ENCODE data around the gene PDZD4. TPM values are rescaled to one million over a fixed set of nuclear protein-coding genes. Genes with fewer than 3 reads are reported as not detected.

The PDZD4 gene
- total and polyA plus RNA-seq, 10 of the 15 experiments (the other 5 are each of a cell fraction or from before 2014, with no cell fraction given), result 0.01 to 0.15 (median 0.04) TPM; not detected in 6

GRCh38 chrX:153780678-153781427 is 49.5 kb downstream of the PDZD4 start, which contains the start of gene SRPK3 (continued):
- no peak for TF ChIP-seq REST (IDR thresholded peaks at IDR 0.05; ENCODE audit: low read depth, low read length)

GRCh38 chrX:153779891-153780677 is 50.3 kb downstream of the PDZD4 start:
- FAIRE-seq, result no peak
- ChIA-PET SMC1A (ENCODE audit: uncharacterized antibody, unreplicated experiment) (no interaction called here), RAD21 (ENCODE audit: unreplicated experiment) (no interaction called here), POLR2A (interaction anchor here (0.7 kb wide), 1 partner anchor 261 kb away, joined by 3 read pairs; no protein-coding TSS in a partner anchor), CTCF (interaction anchor here (2.5 kb wide), 1 partner anchor 167 kb away, joined by 7 read pairs; no protein-coding TSS in a partner anchor)
- no peaks in the 10 kb centered on the region for H3K79me2 ChIP-seq (ENCODE audit: control insufficient read depth, insufficient read depth, low read length)
- no peaks in the 10 kb centered on the region for H3K4me1 ChIP-seq (ENCODE audit: control insufficient read depth, insufficient read depth, low read length)
- no peak overlapping the region for H3K4me3 ChIP-seq
- no peaks in the 10 kb centered on the region for H4K20me1 ChIP-seq (ENCODE audit: control insufficient read depth, insufficient read depth)
- no peak for DNase-seq (ENCODE audit: low read depth, low spot score)
- H3K4me2 ChIP-seq (ENCODE audit: control insufficient read depth, insufficient read depth), result no peak overlapping the region
- no peaks in the 10 kb centered on the region; a peak in 1 of 4 replicates for H3K36me3 ChIP-seq (ENCODE audit: control insufficient read depth in 2 of 2, insufficient read depth in 2 of 2, low read length in 1 of 2)
- no peak overlapping the region for H3K27ac ChIP-seq (ENCODE audit: control insufficient read depth, insufficient read depth)
- no peaks in the 10 kb centered on the region; the same call in 2 of the 3 replicates for H3K9me3 ChIP-seq (replicated peaks; ENCODE audit: control insufficient read depth, insufficient read depth, low read length)
- no peak overlapping the region for H3K9ac ChIP-seq (ENCODE audit: control insufficient read depth, insufficient read depth, low read length)
- 57% methylated on average over 18 of the region's 18 CpGs for WGBS (ENCODE audit: insufficient coverage, insufficient replicate concordance, low lambda C conversion rate, missing lambda C conversion rate)
- H2AFZ ChIP-seq (ENCODE audit: control insufficient read depth, low read depth, low read length), result no peak overlapping the region
- intact Hi-C loops (cut with micrococcal nuclease; ENCODE audit: unreplicated experiment), result no loop called here
- in situ Hi-C loops (cut with MboI), result loop anchor here (10.0 kb wide), 1 partner anchor 45 kb away; no protein-coding TSS in a partner anchor
- no peaks in the 10 kb centered on the region for H3K27me3 ChIP-seq (replicated peaks in 1 of 2; ENCODE audit: control insufficient read depth in 2 of 2, insufficient read depth in 2 of 2, low read length in 1 of 2)
- BruUV-seq (replicated peaks), result no TSS peak
- ATAC-seq, result no peak
- TF ChIP-seq SPI1 (IDR thresholded peaks at IDR 0.05; ENCODE audit: borderline replicate concordance, insufficient read depth, low read depth, low read length), result no peak
- TF ChIP-seq ZBTB33 (IDR thresholded peaks at IDR 0.05), result no peak
- TF ChIP-seq SMAD5 (IDR thresholded peaks at IDR 0.05; ENCODE audit: low read depth), result no peak
- no peak for TF ChIP-seq MEF2A (IDR thresholded peaks at IDR 0.05; ENCODE audit: insufficient read depth, low read depth, low read length)
- TF ChIP-seq KAT2A (conservative IDR thresholded peaks at IDR 0.05; ENCODE audit: control insufficient read depth, low read depth, low read length), result no peak
- no peak for TF ChIP-seq NR2F1 (conservative IDR thresholded peaks at IDR 0.05)
- no peak for TF ChIP-seq NR2C1 (IDR thresholded peaks at IDR 0.05)
- TF ChIP-seq CHD1 (IDR thresholded peaks at IDR 0.05; ENCODE audit: low read depth, low read length), result no peak
- TF ChIP-seq SIX5 (IDR thresholded peaks at IDR 0.05; ENCODE audit: low read depth, low read length, severe bottlenecking), result no peak
- no peak for TF ChIP-seq EGR1 (IDR thresholded peaks at IDR 0.05; ENCODE audit: borderline replicate concordance in 1 of 2, low read depth in 2 of 2, low read length in 2 of 2)
- TF ChIP-seq SMARCA5 (IDR thresholded peaks at IDR 0.05), result no peak
- no peak for TF ChIP-seq CHD4 (IDR thresholded peaks at IDR 0.05)
- no peak for TF ChIP-seq HCFC1 (IDR thresholded peaks at IDR 0.05; ENCODE audit: low read length)
- TF ChIP-seq TARDBP (IDR thresholded peaks at IDR 0.05; ENCODE audit: borderline replicate concordance), result no peak
- TF ChIP-seq NRF1 (conservative IDR thresholded peaks at IDR 0.05; ENCODE audit: low read depth, low read length), result no peak
- TF ChIP-seq JUND (IDR thresholded peaks at IDR 0.05; ENCODE audit: low read depth, low read length), result no peak

All from GM12878 (cell line).